OCI-LY1 (cell line): ENCODE data around the gene KRT12.

ENCODE experiments used
- H2AFZ ChIP-seq: fragments of 200-600 bp; sonication (generic), shearing (Covaris generic); 2 replicates; pipeline ENCODE4 v1.6.0; 2014; ENCODE audit warnings: antibody characterized with exemption, mild to moderate bottlenecking, low read length
- H3F3A ChIP-seq: fragments of 200-600 bp; sonication (generic), shearing (Covaris generic); 2 replicates; pipeline ENCODE4 v1.6.0; 2014; ENCODE audit warnings: mild to moderate bottlenecking, antibody characterized with exemption, low read length, moderate library complexity; ENCODE audit not compliant: insufficient read depth
- H3K27ac ChIP-seq: fragments of 200-600 bp; sonication (generic); 2 replicates; pipeline ENCODE4 v1.5.1; 2014; ENCODE audit warnings: low read length, mixed run types, mild to moderate bottlenecking, low read depth; ENCODE audit not compliant: poor library complexity, severe bottlenecking
- H3K27me3 ChIP-seq: fragments of 200-600 bp; sonication (generic); 2 replicates; pipeline ENCODE4 v1.6.0; 2014; ENCODE audit warnings: antibody characterized with exemption, mild to moderate bottlenecking, low read length, moderate library complexity; ENCODE audit not compliant: insufficient read depth
- H3K36me3 ChIP-seq: fragments of 200-600 bp; sonication (generic); 2 replicates; pipeline ENCODE4 v1.6.1; 2014; ENCODE audit warnings: mild to moderate bottlenecking, antibody characterized with exemption, low read length, moderate library complexity, mixed read lengths; ENCODE audit not compliant: insufficient read depth
- H3K4me1 ChIP-seq: fragments of 200-600 bp; sonication (generic); 2 replicates; pipeline ENCODE4 v1.5.1; 2014; ENCODE audit warnings: mild to moderate bottlenecking, low read length, moderate library complexity; ENCODE audit not compliant: insufficient read depth, severe bottlenecking
- H3K4me2 ChIP-seq: fragments of 200-600 bp; sonication (generic), shearing (Covaris generic); 2 replicates; pipeline ENCODE4 v1.6.1; 2014; ENCODE audit warnings: low read length
- H3K4me3 ChIP-seq: fragments of 200-600 bp; sonication (generic); 2 replicates; pipeline ENCODE4 v1.5.1; 2014; ENCODE audit warnings: low read length, low read depth, mild to moderate bottlenecking, mixed read lengths; ENCODE audit not compliant: poor library complexity, severe bottlenecking
- H3K79me2 ChIP-seq: fragments of 200-600 bp; shearing (Covaris generic); 2 replicates; pipeline ENCODE4 v1.6.1; 2016; ENCODE audit warnings: mixed run types, low read length, mixed read lengths; ENCODE audit not compliant: insufficient read depth
- H3K9ac ChIP-seq: fragments of 200-600 bp; sonication (generic), shearing (Covaris generic); 2 replicates; pipeline ENCODE4 v1.6.1; 2014; ENCODE audit warnings: mild to moderate bottlenecking, low read length, mixed read lengths
- H3K9me2 ChIP-seq: fragments of 200-600 bp; sonication (generic), shearing (Covaris generic); 2 replicates; pipeline ENCODE4 v1.6.1; 2014; ENCODE audit warnings: low read depth, mild to moderate bottlenecking, low read length, mixed read lengths
- H3K9me3 ChIP-seq: fragments of 200-600 bp; shearing (Covaris generic); 2 replicates; pipeline ENCODE4 v1.6.1; 2014; ENCODE audit warnings: low read length, mixed read lengths
- H4K20me1 ChIP-seq: fragments of 200-600 bp; sonication (generic), shearing (Covaris generic); 2 replicates; pipeline ENCODE4 v1.6.0; 2016; ENCODE audit warnings: mild to moderate bottlenecking, low read length; ENCODE audit not compliant: insufficient read depth
- EZH2 ChIP-seq: fragments of 200-600 bp; sonication (generic), shearing (Covaris generic); IDR thresholded peaks from 2 replicates; pipeline ENCODE4 v1.8.0; 2017; ENCODE audit warnings: borderline replicate concordance, mixed run types, mild to moderate bottlenecking, antibody characterized with exemption, low read length, moderate library complexity, mixed read lengths
- TF ChIP-seq, protein P1 (sequence below): fragments of 200-600 bp; sonication (generic), shearing (Covaris generic); IDR thresholded peaks from 2 replicates; pipeline ENCODE4 v1.5.1; 2017; ENCODE audit warnings: mild to moderate bottlenecking, antibody characterized with exemption, low read length, moderate library complexity, mixed read lengths

Gene KRT12

DNA sequence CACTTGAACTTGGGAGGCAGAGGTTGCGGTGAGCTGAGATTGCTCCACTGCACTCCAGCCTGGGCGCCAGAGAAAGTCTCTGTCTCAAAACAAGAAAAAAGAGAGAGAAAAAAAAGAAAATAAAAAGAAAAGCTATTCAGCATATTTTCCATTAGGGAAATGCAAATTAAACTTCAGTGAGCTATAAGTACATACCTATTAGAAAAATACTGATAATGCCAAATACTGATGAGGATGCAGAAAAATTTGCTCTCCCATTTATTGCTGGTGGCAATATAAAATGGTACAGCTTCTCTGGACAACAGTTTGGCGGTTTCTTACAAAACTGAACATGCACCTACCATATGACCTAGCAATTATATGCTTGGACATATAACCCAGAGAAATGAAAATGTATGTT lies 54.4 kb downstream of the KRT12 start:
- no peaks in the 10 kb centered on the region for H3K9me3 ChIP-seq
- H2AFZ ChIP-seq = no peak overlapping the region
- no peaks in the 10 kb centered on the region for H3K27me3 ChIP-seq
- no peak overlapping the region for H3K4me2 ChIP-seq
- H3K4me1 ChIP-seq = no peaks in the 10 kb centered on the region
- H3K36me3 ChIP-seq = peaks cover 9% of the 10 kb centered on the region
- H4K20me1 ChIP-seq = no peaks in the 10 kb centered on the region
- no peaks in the 10 kb centered on the region for H3F3A ChIP-seq
- no peak for TF ChIP-seq EZH2
- TF ChIP-seq, protein P1, sequence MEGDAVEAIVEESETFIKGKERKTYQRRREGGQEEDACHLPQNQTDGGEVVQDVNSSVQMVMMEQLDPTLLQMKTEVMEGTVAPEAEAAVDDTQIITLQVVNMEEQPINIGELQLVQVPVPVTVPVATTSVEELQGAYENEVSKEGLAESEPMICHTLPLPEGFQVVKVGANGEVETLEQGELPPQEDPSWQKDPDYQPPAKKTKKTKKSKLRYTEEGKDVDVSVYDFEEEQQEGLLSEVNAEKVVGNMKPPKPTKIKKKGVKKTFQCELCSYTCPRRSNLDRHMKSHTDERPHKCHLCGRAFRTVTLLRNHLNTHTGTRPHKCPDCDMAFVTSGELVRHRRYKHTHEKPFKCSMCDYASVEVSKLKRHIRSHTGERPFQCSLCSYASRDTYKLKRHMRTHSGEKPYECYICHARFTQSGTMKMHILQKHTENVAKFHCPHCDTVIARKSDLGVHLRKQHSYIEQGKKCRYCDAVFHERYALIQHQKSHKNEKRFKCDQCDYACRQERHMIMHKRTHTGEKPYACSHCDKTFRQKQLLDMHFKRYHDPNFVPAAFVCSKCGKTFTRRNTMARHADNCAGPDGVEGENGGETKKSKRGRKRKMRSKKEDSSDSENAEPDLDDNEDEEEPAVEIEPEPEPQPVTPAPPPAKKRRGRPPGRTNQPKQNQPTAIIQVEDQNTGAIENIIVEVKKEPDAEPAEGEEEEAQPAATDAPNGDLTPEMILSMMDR = no peak
- no peak overlapping the region for H3K4me3 ChIP-seq
- H3K9ac ChIP-seq = no peak overlapping the region
- no peak overlapping the region for H3K27ac ChIP-seq
- no peaks in the 10 kb centered on the region for H3K79me2 ChIP-seq
- no peaks in the 10 kb centered on the region for H3K9me2 ChIP-seq
